ENCODE results near the gene L3MBTL4.
"Not testable (repeated sequence)": the region's sequence is repeated elsewhere in the genome, so short reads cannot be mapped to it uniquely, and the experiment has no call there.

The L3MBTL4 gene

DNA sequence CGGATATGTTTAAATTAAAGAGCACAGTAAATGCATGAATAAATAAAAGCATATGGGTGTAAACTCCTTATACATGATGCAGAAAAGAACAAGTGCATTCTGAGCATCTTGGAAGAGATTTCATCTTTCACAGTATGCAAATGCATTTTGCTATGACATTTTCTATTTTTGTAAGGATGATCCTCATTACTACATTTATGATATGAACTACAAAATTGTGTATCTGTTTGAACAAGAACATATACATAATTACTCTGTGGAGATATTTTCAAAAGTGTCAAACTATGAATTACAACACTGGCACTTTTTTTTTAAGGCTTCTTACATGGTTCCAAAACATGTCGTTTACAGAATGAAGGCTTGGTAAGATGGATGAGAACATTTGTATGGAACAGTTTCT, 335.3 kb downstream of the L3MBTL4 start:
- no peak for DNase-seq

DNA sequence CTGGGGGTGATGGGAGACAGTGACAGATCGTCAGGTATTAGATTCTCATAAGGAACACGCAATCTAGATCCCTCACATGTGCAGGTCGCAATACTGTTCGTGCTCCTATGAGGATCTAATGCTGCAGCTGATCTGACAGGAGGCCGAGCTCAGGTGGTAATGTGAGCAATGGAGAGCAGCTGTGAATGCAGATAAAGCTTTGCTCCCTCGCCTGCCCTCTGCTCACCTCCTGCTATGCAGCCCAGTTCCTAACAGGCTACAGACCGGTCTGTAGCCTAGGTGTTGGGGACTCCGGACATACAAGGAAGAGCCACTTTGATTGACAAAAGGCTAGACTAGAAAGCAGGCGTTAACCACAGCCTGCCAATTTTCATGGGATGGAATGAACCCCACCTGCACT, 335.8 kb downstream of the L3MBTL4 start:
- DNase-seq, result no peak

DNA sequence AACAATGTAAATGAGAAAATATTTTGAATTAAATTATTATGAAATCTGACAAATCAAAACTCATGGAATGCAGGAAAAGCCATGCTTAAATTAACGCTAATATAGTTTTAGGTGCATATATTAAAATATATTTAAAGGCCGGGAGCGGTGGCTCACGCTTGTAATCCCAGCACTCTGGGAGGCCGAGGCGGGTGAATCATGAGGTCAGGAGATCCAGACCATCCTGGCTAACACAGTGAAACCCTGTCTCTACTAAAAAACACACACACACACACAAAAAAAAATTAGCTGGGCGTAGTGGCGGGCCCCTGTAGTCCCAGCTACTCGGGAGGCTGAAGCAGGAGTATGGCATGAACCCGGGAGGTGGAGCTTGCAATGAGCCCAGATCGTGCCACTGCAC, 342.3 kb downstream of the L3MBTL4 start:
- DNase-seq, result not testable (repeated sequence)

GRCh38 chr18:6069539-6069938, 345.2 kb downstream of the L3MBTL4 start:
- DNase-seq, result no peak

DNA sequence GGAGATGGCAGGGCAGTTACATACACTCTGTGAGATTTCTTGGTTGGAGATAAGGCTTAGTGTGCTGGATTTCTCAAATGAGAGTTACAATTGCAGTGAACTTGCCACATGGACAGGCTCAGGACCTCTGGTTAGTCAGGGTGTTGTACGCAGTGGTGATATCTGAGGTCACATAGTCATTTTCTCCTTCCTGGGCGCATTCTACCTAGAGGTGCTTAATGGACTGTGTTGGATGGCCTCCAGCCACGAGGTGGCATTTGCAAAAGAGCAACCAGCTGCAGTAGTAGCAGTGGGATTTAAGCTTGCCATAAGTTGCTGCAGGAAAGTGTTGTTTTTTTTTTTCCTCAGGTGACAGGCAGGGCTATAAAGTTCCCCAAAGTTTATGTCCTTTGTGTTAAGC, 345.6 kb downstream of the L3MBTL4 start:
- no peak for DNase-seq

- DNase-seq, result no peak
These were observed 354.6 kb downstream of the L3MBTL4 start for GRCh38 chr18:6060149-6060548.

DNA sequence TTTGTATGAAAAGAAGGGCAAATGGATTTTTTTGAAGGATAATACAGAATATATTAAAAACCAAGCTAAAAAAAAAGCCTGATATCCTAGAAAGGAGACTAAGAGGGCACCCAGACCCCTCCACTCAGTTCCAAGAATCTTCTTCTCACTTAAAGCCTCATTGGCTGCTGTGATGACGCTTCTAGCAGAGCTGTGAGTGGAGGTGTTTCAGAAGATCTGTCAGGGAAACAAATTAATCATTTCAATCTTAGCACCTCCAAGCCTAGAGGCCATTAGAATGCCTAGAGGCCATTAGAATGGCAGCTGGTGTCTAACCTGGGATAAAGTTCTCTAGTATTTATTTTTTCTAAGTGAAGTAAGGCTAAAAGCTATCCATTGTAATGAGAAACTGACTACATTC, 355.2 kb downstream of the L3MBTL4 start:
- DNase-seq, result no peak

DNA sequence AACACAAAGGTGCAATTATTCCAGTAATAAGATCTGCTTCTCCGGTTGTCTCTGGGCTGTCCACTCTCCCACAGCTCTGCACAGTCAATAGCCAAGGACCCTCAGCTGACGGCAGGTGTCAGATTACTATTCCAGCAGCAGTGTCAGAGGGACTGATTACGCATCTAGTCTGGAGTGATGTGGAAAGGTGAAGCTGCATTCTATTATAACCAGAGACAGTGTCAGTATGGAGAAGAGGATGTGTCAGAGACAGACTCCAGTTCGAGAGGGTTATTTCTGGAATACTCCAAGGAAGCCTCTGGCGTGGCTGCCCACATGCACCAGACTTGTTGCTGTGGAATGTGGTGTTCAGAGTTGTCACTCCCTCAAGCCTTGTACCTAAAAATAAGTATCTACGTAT, 355.8 kb downstream of the L3MBTL4 start:
- DNase-seq, result no peak

DNA sequence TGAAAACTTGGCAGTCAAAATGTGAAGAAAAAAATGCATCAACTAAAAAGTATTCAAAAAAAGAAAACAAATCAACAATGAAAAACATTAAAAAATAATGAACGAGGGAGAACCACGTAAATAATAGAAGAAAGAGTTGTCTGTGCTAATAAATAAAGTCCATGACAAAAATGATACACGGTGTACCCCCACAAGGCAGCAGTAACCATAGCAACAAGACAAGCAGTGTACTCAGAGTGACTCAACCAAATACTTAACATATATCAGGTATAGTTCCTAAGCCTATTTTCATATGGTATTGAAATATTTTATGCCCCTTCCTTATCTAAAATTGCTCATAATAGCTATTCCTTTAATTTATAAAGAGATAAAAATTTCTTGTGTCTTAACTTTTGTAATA, 357.1 kb downstream of the L3MBTL4 start:
- no peak for DNase-seq

GRCh38 chr18:6056171-6056910, 358.4 kb downstream of the L3MBTL4 start:
- DNase-seq, result no peak

GRCh38 chr18:6055711-6056110, 359.0 kb downstream of the L3MBTL4 start:
- no peak for DNase-seq

DNA sequence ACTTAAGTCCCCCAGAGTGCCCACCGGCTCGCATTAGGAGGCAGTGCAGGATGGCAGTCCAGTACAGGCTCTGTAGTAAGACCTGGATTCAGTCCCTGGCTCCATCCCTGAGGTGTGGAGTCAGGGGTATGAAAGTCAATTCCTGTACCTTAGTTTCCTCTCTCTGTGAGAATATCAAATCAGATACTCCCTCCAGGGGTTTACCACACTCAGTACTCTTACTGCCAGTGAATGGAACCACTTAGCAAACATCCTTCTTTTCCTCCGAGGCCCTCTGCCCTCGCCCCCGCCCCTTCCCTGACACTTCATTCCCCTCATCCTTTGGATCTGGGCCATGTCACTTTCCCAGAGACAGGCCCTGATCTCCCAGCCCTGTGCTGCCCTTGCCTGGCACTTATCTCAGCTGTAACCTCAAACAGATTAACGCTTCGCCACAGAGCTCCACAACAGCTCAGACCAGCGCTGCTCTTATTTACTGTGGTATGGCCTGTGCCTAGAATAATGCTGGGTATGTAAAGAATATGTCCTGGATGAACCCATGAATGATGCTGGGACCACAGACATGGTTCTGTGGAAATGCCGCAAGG, 360.4 kb downstream of the L3MBTL4 start:
- DNase-seq, result no peak

GRCh38 chr18:6052449-6052913, 362.2 kb downstream of the L3MBTL4 start:
- DNase-seq, result no peak

GRCh38 chr18:6047596-6047995, 367.1 kb downstream of the L3MBTL4 start:
- DNase-seq, result not testable (repeated sequence)

DNA sequence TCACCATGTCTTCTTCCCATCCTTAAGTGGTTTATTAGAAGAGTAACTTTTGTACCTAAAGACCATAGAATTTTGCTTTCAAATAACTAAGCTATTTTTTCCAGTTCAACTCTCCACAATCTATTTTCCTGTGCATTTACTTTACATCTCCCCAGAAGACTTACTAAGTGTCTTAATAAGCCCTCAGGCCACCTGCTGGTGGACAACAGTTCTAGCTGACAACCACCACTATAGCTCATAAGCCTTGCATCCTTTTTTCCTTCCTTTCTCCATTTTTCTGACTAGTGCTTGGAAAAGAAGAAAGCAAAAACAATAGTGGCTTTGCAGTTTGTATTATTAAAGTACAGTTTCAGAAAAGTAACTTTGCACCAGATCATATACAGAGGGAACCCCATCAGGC, 369.9 kb downstream of the L3MBTL4 start:
- DNase-seq, result no peak

DNA sequence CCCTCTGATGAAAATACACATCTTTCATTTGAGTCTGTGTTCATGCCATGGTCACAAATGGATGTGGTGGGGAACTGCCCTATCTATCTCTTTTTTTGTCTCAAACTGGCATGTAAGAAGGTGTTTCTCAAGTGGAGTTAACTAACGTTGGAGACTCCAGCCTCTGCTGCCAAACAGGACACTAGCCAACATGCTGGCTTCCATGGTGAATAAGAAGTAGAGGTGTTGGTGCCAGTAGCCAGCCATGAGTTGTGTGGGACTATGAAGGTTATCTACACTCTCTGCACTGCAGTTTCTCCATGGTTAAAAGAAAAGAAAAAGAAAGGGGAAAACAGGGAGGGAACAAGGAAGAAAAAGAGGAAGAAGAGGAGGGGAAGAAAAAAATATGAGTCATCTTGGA, 370.4 kb downstream of the L3MBTL4 start:
- DNase-seq, result no peak

- no peak for DNase-seq
These were observed 375.7 kb downstream of the L3MBTL4 start for GRCh38 chr18:6039055-6039454.

- no peak for DNase-seq
These were observed 383.3 kb downstream of the L3MBTL4 start for GRCh38 chr18:6031442-6031841.

DNA sequence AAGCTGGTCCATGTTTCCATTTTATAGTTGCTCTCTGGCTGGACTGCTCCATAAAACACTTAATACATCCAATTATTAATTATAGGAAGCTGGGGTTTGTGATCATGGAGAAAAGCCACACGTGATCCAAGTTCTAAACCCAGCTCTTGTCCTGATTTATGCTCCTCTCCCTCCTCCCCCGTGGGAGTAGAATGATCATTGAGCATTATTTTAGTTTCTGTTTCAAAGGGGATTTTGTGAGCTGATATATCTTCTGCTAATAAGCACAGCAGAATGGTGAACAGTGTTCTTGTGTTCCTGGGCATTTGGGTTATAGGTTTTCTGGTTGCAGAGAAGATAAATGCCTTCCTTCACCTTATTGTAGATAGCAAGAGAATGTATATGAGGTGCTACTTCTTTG, 383.7 kb downstream of the L3MBTL4 start:
- DNase-seq, result no peak

GRCh38 chr18:6024745-6025248, 389.9 kb downstream of the L3MBTL4 start:
- DNase-seq, result no peak

GRCh38 chr18:6023551-6023950, 391.2 kb downstream of the L3MBTL4 start:
- no peak for DNase-seq

GRCh38 chr18:6022845-6023244, 391.9 kb downstream of the L3MBTL4 start:
- DNase-seq, result no peak

- DNase-seq, result no peak
These were observed 392.7 kb downstream of the L3MBTL4 start for GRCh38 chr18:6022074-6022444.

- DNase-seq, result no peak
These were observed 393.2 kb downstream of the L3MBTL4 start for GRCh38 chr18:6021306-6022073.
